Right lung (tissue), 5 donors: ENCODE measurements around the gene SUFU. TPM values are rescaled to one million over a fixed set of nuclear protein-coding genes. Genes with fewer than 3 reads are reported as not detected.

ENCODE experiments used
- DNase-seq, 2 donors: peaks; one replicate each; pipeline ENCODE4 v3.0.0-alpha.2; 2013
- polyA plus RNA-seq, 5 donors: library from polyadenylated mRNA; unstranded; fragments of 120-200 nt; gene quantifications; one replicate each; pipeline versions ENCODE4 v1.2.1 to v1.2.3, GENCODE V29; 2013; ENCODE audit warnings: inconsistent platforms in 1 of 5, low replicate concordance in 1 of 5; ENCODE audit not compliant: insufficient read length in 5 of 5, insufficient read depth in 1 of 5

Gene SUFU
- polyA plus RNA-seq, 5 donors = 22.0 to 29.7 (median 27.2) TPM

DNA sequence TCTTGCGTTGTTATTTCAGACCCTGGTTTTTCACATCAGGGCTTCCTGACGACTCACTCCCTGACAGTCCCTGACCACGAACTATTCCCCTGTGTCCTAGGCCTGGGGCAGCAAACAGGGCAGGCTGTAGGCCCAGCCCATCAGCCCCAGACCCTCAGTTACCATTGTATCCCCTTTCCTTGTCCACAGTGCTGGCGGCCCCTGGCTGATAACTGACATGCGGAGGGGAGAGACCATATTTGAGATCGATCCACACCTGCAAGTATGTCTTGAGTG lies 90.0 kb downstream of the SUFU start:
- DNase-seq = no peak

DNA sequence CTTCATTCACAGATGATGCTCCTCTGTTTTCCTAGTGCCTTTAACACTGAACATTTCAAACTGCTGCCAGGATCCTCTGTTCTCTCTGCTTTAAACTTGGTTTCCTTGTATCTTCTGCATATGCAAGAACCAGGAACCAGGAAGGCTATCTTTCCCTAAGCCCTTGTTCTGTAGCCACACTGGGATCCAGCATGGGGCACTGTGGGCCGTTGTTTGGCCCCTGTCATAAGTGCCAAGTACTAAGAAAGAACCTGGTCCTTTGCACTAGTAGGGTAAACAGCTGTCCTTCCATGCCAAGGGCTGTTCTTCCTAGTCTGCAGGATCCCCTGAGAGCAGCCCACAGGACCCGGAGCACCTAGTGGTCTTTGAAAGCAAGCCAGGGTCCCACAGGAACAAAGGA lies 91.5 kb downstream of the SUFU start:
- DNase-seq = no peak

DNA sequence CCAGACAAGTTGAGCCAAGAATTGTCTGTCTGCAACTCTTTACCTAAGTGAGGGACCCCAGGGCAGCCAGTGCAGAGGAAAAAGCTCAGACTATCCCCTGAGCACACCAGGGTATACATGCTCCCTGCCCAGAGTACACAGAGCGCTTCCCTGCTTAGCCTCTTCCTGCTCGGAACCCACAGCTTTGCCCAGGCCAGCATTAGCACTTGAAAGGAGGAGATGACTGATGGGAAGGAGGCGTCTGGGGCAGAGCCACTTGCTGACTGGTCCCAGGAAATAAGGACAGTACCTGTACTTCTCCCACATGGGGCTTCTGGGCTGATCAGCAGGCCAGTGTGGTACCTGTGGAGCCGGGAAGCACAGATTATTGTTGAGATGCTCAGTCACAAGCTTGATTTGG lies 92.1 kb downstream of the SUFU start:
- DNase-seq = no peak

DNA sequence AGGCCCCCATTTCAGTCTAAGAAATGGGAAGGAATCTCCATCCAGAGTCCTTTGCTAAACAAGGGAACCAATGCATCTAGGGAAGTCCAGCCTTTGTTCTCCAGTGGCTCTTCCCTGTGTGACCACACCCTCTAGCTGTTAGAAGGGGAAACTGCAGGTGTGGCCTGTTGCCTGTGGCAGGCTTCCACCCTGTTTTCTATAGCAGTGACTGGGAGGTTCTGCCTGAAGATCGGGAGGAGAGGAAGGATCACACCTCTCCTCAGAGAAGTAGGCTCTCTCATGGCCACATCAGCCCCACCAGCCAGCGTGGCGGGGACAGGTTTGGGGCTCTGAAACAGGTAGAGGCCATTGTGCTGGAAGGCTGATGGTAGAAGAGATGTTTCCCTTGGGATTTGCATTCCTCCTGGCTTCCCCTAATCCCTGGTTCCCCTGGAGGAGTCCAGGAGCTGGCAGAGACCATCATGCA lies 92.8 kb downstream of the SUFU start:
- DNase-seq = no peak

DNA sequence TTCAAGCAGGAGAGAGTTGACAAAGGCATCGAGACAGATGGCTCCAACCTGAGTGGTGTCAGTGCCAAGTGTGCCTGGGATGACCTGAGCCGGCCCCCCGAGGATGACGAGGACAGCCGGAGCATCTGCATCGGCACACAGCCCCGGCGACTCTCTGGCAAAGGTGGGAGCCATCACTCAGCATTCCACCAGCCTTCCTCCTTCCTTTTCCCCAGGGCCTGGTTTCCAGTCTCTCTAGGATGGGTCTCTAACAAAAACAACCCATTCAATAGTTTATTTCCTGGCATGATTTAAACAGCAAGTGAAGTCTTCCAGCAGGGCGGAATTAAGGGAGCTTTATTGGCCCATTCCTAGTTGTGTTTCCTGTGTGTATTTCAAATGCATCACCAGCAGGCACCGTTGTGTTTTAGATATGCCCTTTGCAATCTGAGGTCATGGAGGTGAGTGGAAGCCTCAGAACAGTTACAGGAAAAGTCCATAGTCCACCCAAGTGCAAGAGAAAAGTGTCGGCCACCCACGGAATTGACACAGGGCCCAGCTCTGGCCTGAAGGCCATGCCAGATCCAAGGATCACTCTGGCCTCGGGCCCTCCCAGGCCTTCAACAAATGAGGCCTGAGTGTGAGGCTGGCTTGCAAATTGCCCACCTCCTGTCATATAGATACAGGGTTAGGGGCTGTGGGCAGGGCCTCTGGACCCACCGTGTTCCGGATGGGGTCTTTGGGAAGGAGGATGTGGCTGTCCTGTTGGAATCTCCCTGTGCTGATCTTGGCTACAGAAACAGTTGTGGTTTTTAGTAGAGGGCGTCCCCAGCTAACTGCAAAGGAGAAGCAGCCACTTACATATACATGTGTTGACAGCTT lies 93.6 kb downstream of the SUFU start:
- DNase-seq = no peak

DNA sequence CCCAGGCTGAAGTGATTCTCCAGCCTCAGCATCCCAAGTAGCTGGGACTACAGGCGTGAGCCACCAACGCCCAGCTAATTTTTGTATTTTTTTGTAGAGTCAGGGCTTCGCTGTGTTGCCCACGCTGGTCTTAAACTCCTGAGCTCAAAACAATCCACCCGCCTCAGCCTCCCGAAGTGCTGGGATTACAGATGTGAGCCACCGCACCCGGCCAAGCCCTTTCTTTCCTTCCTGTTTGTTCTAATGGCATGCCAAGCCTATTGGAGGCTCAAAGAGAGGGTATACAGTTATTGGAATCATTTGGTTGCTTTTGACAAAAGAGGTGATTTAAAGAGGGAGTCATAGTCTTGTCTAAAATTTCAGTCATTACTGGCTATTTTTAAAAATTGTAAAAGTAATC lies 94.5 kb downstream of the SUFU start:
- no peak for DNase-seq

DNA sequence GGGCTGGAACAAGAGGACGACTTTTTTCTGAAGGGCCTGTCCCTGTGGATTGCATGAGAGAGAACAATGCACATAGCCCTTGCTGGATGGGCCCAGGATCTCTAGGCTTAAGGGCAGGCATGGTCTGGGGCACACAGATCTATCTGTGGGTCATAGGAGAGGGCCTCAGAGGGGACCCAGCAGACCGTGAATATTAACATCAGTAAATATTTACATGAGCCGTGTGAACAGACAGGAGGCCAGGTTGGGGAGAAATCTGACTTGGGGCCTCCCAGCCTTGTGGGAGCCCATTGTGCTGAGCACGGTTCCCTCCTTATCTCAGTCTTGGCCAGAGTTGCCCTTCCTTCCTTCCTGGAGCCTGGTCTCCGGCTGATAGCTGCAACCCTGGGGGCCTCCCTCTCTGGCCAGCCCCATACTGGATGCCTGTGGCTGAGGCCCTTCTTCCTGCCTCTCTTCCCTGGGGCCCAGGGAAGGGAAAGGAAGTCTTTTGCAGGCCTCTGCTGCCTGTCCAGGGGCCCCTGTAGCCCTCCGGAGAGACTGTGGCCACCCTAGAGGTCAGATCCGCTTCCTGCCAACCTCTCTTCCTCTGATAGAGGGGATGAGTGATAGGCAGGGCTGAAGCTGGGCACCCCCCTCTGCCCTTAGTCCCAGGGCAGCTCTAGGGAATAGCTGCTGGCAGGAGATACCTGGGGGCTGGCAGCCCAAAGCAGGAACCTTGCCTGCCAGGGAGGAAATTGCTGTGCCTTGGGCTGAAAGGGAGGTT lies 96.0 kb downstream of the SUFU start:
- DNase-seq = no peak

DNA sequence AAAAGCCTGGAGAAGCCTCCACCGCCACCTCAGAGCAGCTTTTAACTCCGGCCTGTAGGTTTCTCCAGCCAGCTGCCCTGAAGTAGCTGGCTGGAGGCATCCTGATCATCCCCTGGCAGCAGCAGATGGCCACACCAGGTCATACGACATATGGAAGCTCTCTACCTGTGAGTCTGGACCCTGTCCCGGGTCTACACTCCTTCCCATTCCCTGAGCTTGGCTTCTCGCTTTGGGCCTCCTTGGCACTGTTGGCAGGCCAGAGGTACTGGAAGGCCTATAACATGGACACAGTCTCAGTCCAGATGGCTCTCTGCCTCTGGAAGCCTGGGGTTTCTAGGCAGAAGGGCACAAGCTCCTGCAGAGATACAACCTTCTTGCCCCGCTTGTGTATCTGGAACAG lies 97.0 kb downstream of the SUFU start:
- no peak for DNase-seq

DNA sequence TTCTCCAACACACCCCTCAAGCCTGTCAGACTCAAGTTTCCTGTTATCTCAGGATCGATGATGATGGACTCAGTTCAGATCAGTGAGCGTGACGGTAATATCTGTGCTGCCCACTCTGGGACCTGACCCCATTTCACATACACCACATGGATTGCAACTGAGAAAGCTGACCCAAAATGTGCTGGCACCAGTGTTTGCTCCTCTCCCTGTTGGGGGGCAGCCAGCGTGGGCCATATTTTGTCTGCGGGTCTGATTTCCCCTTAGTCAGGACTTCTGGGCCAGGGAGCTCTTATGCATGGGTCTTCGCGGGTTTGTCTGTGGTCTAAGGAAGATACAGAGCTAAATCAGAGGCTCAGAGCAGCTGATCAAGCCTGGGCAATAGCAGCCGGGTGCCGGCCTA lies 97.9 kb downstream of the SUFU start:
- DNase-seq = no peak

DNA sequence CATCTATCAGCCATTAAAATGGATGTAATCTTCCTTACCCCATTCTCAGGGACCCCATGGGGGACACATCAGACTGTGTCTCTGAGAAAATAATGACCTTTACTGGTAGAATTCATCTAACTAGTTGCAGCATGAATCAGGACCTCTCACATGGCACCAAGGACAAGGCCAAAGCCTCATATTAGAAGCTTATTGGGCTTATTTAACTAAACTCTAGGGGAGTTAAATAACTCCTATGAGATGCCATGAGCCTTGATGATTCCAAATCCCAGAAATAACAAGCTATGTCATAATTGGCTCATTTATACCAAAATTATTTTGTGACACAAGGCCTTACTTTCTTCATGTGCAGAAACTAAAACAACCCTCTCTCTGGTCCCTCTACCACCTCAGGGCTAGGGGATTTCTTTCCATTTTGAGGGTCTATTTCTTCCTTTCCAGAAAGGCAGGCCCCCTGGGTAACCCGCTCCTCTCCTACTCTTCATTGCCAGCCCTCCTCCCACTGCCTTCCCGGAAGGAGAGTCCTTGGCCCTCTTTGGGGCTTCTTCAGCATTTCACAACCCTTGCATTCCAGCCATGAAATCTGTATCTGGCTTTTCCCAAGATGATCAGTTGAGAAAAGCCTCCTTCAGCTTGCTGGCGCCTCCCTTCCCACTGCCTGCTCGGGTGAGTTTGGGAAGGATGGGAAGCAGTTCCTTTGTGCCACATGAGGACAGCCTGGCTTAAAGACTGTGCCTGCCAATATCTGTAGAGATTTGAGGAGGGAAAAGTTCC lies 98.7 kb downstream of the SUFU start:
- no peak for DNase-seq

DNA sequence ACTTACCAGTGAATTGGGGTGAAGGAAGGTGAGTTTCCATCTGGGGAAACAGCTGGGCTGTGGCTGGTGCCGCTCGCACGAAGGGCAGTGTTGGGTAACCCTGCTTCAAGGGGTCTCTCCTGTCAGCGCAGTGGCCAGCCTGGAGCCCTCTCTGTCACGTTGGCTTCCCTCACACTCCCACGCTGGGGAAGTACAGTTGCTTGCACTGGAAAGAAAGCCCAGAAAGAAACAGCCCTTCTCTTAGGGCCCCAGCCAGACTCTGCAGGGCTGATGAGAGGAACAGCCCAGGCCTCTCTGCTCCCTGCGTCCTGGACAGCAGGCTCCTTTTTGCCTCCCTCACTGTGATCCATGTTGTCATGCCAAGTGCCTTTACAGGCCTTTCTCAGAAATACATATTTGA lies 100.2 kb downstream of the SUFU start:
- DNase-seq = no peak

DNA sequence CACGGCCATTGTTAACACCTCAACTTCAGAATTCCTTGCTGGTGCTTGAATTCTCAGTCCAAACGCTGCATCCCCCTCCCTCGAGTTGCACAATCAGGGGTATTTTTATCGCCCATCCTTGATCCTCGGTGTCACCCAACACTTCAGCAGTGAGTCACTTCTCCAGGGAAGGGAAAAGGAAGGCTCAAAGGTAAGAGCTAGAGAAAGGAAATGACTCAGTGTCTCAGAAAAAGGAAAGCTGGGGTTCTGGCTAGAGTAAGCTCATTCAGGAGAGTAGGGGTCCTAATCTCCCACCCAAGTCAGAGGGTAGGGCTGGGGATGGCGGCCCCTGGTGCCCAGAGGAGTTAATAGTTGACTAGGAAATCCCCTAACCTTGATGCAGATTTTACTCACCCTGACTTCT lies 100.7 kb downstream of the SUFU start:
- DNase-seq = no peak

DNA sequence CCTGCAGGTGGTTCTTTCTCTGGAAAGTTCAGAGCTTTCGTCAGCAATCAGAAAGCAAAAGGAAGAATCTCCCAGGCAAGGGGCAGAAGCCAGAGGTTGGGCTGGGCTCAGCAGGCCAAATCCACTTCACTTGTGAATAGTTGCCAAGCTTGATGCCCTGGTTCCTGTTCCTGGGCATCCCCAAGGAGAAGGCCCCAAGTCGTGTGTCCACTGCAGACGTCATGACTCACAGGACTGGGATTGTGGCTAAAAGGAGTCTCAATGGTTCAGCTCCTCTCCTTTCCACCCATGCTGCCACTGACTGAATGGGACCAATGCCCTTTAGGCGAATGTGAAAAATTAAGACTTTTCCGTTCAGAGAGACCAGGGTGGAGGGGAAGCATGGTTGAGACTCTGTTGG lies 101.9 kb downstream of the SUFU start:
- no peak for DNase-seq

DNA sequence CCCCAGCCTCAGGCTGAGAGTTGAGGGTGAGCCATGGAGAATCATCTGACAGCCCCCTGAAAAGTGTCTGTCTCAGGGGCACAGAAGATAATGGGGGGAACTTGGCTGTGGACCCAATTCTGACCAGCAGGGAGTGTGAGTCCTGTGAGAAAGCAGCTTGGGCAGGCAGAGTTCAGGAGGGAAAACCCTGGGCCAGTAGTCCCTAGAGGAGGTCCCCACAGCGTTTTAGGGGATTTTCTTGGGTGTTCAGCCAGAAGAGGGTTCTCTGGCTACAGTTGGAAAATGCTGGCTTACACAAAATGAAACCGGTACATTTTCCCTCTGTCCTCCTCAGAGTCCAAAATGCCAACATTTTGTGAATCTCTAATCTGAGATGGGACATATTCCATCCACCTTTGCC lies 104.7 kb downstream of the SUFU start:
- DNase-seq = no peak

DNA sequence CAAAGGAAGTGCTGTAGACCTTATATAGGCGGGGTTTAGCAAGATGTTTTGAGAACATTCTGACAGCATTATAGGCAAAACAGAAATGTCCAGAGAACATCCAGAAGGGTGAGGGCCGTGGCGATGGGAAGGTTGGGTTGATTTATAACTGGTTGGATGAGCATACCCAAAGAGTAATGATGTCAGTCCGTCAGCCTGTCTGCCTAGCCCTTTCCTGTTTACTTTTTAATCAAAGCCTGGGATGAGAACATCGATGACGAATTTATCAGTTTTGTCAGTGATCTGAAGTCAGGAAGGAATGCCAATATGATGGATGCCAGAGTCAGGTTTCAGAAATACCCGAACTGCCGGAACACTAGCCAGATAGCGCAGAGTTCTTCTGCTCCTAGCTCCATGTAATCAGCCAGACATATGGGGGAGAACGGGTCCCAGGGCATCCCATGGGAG lies 106.7 kb downstream of the SUFU start:
- DNase-seq = no peak

DNA sequence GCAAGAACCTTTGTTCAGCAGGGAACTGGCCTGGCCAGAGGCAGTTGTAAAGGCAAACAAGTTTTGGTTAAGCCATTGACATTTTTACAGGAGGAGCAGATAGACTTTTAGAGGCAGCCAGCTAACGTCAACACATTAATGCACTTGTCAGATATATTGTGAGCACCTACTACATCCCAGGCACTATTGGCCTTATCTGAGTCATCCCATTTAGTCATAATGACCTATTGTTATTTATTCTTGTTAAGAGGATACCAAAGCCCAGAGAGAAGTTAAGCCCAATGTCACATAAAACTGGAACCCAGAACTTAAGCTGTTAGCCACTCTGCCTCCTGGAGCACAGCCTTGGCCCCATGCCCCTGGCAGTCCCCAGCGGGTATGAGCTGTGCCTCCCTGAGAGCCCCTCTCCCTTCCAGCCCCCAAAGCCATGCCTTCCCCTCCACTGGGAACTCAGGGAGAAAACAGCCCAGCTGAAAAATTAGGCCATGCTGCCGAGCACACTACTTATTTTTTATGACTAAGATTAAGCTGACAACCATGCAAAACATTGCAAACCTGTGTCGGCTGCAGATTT lies 107.8 kb downstream of the SUFU start:
- DNase-seq = no peak

DNA sequence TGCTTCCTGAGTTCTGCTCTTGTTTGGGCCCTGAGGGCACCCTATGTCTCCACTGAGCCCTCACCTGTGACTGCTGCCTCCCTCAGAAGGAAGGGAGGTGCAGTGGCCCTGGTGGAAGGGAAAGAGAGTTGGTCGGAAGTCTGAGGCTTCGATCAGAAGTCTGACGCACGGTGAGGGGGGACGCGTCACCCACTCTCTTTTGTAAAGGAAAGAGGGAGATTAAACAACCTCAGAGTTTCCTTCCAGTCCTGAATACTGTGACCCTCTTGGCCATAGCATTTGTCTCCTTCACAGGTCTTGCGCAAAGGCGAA lies 109.1 kb downstream of the SUFU start:
- DNase-seq = no peak

DNA sequence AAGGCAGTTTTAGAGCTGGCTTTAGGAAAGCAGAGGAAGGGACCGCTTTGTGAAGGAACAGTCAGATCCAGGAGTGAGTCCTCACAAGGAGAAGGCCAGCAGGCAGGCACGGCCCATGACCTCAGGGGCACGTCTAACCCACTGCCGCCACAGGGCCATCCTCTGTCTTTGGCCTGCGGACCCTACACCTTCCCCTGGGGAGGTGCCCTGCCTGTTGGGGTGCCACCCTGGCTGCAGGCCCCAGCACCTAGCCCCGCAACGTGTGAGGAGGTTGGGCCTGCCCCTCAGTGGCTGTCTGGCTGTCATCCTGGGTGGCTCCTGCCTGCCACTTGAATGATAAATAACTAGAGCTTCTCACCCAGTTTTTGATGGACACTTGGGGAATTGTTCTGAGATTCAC lies 109.5 kb downstream of the SUFU start:
- no peak for DNase-seq

DNA sequence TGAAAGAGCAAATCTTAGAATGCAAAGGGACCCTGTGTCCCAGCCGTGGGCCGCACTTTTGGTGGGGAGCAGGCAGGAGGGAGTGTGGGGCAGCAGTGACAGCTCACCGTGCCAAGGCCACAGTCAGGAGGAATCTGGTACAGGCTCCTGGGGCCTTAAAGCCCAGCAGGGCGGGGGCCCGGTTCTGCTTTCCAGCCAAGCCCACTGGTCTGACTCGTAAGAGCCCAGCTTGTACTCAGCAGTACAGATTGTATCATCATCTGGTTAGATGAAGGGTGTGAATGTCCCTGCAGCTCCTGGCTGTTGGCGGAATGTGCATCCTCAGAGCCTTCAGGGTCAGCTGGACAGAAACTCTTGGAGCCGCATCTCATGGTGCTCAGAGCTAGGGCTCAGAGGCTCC lies 110.0 kb downstream of the SUFU start:
- DNase-seq = no peak

DNA sequence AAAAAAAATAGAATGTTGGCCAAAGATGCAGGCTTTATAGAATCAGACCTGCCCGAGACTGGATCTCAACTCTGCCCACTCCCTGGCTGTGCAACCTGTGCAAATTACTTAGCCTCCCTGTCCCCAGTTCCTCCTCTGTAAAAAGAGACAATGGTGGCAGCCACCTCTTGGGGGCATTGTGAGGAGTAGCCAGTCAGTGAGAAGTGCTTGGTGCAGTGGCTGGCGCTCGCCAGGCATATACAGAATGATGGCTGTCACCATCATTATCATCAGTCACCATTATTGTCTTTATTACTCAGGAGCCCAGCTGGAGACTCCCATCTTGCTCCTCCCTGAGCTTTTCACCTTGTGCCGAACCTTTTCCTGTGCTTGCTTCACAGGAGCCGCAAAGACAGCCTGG lies 111.1 kb downstream of the SUFU start:
- no peak for DNase-seq

DNA sequence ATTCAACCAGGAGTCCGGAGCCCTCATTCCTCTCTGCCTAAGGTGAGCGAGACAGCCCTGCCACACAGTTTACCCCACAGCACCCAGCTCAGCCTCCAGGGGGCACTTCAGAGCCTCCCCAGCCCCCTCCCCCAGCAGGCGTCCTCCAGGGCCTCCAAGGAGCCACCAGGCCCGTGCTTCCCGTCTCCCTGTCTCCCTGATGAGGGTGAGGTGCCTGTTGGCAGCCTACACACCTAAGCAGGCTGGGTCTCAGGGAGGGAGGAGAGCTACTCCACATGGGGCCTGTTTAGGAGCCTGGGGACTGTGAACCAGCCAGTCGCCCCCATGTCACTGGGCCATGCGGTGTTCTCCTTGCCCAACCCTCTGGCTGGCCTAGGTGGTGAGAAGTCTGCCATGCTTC lies 111.6 kb downstream of the SUFU start:
- DNase-seq = no peak

DNA sequence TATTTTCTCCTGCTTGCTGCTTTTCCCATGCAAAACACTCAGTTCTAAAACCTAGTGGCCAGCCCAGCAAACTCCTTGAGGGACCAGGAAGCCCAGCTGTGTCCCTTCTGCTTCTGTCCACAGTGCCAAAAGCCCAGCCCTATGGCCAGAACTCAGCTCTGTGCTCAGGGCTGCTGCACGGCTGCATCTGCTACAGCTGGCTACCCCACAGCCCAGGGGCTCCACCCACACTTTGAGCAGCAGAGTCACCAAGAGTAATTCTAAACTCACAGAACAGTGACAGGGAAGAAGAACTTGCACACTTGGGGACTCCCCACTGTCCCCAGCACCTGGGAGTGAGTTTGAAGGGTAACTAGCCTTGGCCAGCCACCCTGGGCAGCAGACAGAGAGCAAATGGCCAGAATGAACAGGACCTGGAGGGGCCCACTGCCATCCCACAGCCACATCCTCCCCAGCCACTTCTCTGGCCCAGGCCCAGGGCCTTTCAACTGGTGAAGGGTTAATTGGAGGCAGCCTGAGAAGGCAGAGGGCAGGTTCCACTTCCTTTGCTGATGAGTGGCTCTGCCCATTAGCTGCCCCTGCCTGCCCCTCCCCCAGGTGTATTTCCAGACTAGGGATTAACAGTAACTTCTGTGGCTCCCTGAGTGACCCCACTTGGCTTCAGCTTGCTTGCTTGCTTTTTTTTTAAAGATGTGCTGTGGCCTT lies 112.4 kb downstream of the SUFU start:
- DNase-seq = peak in 1 of 2 donors; percentile 80
